ENCODE data around the gene MMP20.

MMP20 gene

DNA sequence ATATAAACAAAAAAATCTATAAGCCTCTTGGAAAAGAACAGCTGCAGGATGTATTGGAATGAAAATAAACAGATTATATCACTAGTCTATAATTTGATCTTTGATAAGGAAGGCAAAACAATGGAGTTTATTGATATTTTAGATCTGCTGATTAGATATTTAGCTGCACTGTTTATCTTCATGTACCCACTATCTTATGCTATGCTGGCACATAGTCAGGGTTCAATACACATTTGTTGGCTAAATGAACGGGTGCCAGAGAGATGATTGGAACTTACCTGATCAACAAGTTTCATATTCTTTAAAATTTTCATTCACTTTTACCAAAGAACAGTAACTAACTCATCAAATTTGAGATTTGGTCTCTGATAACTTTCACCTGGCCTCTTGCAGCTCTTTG, 26.9 kb downstream of the MMP20 start:
- peaks cover 0 to 1% of the 10 kb centered on the region in 2 donors for H3K4me1 ChIP-seq (ENCODE audit: control insufficient read depth in 2 of 2, insufficient read depth in 1 of 2, low read depth in 1 of 2, low read length in 2 of 2)
- H3K27ac ChIP-seq (replicated peaks; ENCODE audit: low read length) = no peak overlapping the region
- no peak overlapping the region for H4K8ac ChIP-seq (ENCODE audit: low read depth, low read length)
- H3K18ac ChIP-seq (ENCODE audit: low read length) = no peak overlapping the region
- no peak for DNase-seq (ENCODE audit: low spot score)
- H2BK12ac ChIP-seq (ENCODE audit: low read length) = no peak overlapping the region
- H3K79me1 ChIP-seq (ENCODE audit: low read depth, low read length) = no peaks in the 10 kb centered on the region
- H2AFZ ChIP-seq (ENCODE audit: low read length) = no peak overlapping the region
- no peak overlapping the region for H3K23ac ChIP-seq (ENCODE audit: low read depth, low read length, poor library complexity)
- no peaks in the 10 kb centered on the region for H3K27me3 ChIP-seq (ENCODE audit: control insufficient read depth in 3 of 3, insufficient read depth in 3 of 3, low read depth in 1 of 3, low read length in 3 of 3)
- no peak overlapping the region for H3K14ac ChIP-seq (ENCODE audit: low read length)
- H3K9ac ChIP-seq (ENCODE audit: low read depth, low read length, poor library complexity) = no peak overlapping the region
- no peak overlapping the region for H3K4me2 ChIP-seq (ENCODE audit: insufficient read depth, low read length, poor library complexity, severe bottlenecking)
- no peak overlapping the region for H3K4ac ChIP-seq (ENCODE audit: low read length)
- no peaks in the 10 kb centered on the region for H3K9me3 ChIP-seq (replicated peaks in 1 of 2; ENCODE audit: control insufficient read depth in 2 of 2, insufficient read depth in 1 of 2, low read depth in 1 of 2, low read length in 2 of 2)
- no peak overlapping the region for H2BK15ac ChIP-seq (ENCODE audit: low read length)
- H3K36me3 ChIP-seq (replicated peaks in 1 of 2; ENCODE audit: control insufficient read depth in 2 of 2, insufficient read depth in 2 of 2, low read length in 2 of 2) = no peaks in the 10 kb centered on the region
- H2BK5ac ChIP-seq (ENCODE audit: low read length) = no peak overlapping the region
- WGBS, 2 donors (ENCODE audit: extremely low coverage in 2 of 2, insufficient read length in 2 of 2, insufficient replicate concordance in 1 of 2) = no CpG with 5 or more reads among the region's 1 CpG
- no peak overlapping the region for H2AK5ac ChIP-seq (ENCODE audit: low read depth, low read length)
- H2BK120ac ChIP-seq (ENCODE audit: low read depth, low read length) = no peak overlapping the region
- no peak overlapping the region for H3K4me3 ChIP-seq (ENCODE audit: low read length in 2 of 2)
- no peak overlapping the region for H4K91ac ChIP-seq (ENCODE audit: low read depth, low read length, poor library complexity)

GRCh38 chr11:102596578-102596977, 28.6 kb downstream of the MMP20 start:
- Histone ChIP-seq H3K9ac (ENCODE audit: low read depth, low read length, poor library complexity) (no peak overlapping the region), H3K27ac (replicated peaks; ENCODE audit: low read length) (no peak overlapping the region), H2AFZ (ENCODE audit: low read length) (no peak overlapping the region), H3K27me3 (ENCODE audit: control insufficient read depth in 3 of 3, insufficient read depth in 3 of 3, low read depth in 1 of 3, low read length in 3 of 3) (no peaks in the 10 kb centered on the region), H3K18ac (ENCODE audit: low read length) (no peak overlapping the region), H3K4me1 (ENCODE audit: control insufficient read depth in 2 of 2, insufficient read depth in 1 of 2, low read depth in 1 of 2, low read length in 2 of 2) (no peaks in the 10 kb centered on the region), H3K79me1 (ENCODE audit: low read depth, low read length) (no peaks in the 10 kb centered on the region), H3K36me3 (replicated peaks in 1 of 2; ENCODE audit: control insufficient read depth in 2 of 2, insufficient read depth in 2 of 2, low read length in 2 of 2) (no peaks in the 10 kb centered on the region), H2BK15ac (ENCODE audit: low read length) (no peak overlapping the region), H3K9me3 (replicated peaks in 1 of 2; ENCODE audit: control insufficient read depth in 2 of 2, insufficient read depth in 1 of 2, low read depth in 1 of 2, low read length in 2 of 2) (no peaks in the 10 kb centered on the region), H4K8ac (ENCODE audit: low read depth, low read length) (no peak overlapping the region), H2BK120ac (ENCODE audit: low read depth, low read length) (no peak overlapping the region), H2AK5ac (ENCODE audit: low read depth, low read length) (no peak overlapping the region), H3K4me3 (ENCODE audit: low read length in 2 of 2) (no peak overlapping the region), H3K14ac (ENCODE audit: low read length) (no peak overlapping the region), H4K91ac (ENCODE audit: low read depth, low read length, poor library complexity) (no peak overlapping the region), H3K23ac (ENCODE audit: low read depth, low read length, poor library complexity) (no peak overlapping the region), H2BK12ac (ENCODE audit: low read length) (no peak overlapping the region), H3K4ac (ENCODE audit: low read length) (no peak overlapping the region), H3K4me2 (ENCODE audit: insufficient read depth, low read length, poor library complexity, severe bottlenecking) (no peak overlapping the region), H2BK5ac (ENCODE audit: low read length) (no peak overlapping the region)
- DNase-seq (ENCODE audit: low spot score) = no peak
- no CpG with 5 or more reads among the region's 6 CpGs for WGBS, 2 donors (ENCODE audit: extremely low coverage in 2 of 2, insufficient read length in 2 of 2, insufficient replicate concordance in 1 of 2)

- Histone ChIP-seq H3K27ac (replicated peaks; ENCODE audit: low read length) (no peak overlapping the region), H3K79me1 (ENCODE audit: low read depth, low read length) (no peaks in the 10 kb centered on the region), H2AFZ (ENCODE audit: low read length) (no peak overlapping the region), H3K4me3 (ENCODE audit: low read length in 2 of 2) (no peak overlapping the region), H4K91ac (ENCODE audit: low read depth, low read length, poor library complexity) (no peak overlapping the region), H3K23ac (ENCODE audit: low read depth, low read length, poor library complexity) (no peak overlapping the region), H2BK120ac (ENCODE audit: low read depth, low read length) (no peak overlapping the region), H2BK12ac (ENCODE audit: low read length) (no peak overlapping the region), H4K8ac (ENCODE audit: low read depth, low read length) (no peak overlapping the region), H2BK15ac (ENCODE audit: low read length) (no peak overlapping the region), H3K9me3 (replicated peaks in 1 of 2; ENCODE audit: control insufficient read depth in 2 of 2, insufficient read depth in 1 of 2, low read depth in 1 of 2, low read length in 2 of 2) (no peaks in the 10 kb centered on the region), H3K9ac (ENCODE audit: low read depth, low read length, poor library complexity) (no peak overlapping the region), H3K4ac (ENCODE audit: low read length) (no peak overlapping the region), H3K4me1 (ENCODE audit: control insufficient read depth in 2 of 2, insufficient read depth in 1 of 2, low read depth in 1 of 2, low read length in 2 of 2) (no peaks in the 10 kb centered on the region), H2AK5ac (ENCODE audit: low read depth, low read length) (no peak overlapping the region), H2BK5ac (ENCODE audit: low read length) (no peak overlapping the region), H3K27me3 (ENCODE audit: control insufficient read depth in 3 of 3, insufficient read depth in 3 of 3, low read depth in 1 of 3, low read length in 3 of 3) (no peaks in the 10 kb centered on the region), H3K14ac (ENCODE audit: low read length) (no peak overlapping the region), H3K18ac (ENCODE audit: low read length) (no peak overlapping the region), H3K4me2 (ENCODE audit: insufficient read depth, low read length, poor library complexity, severe bottlenecking) (no peak overlapping the region), H3K36me3 (replicated peaks in 1 of 2; ENCODE audit: control insufficient read depth in 2 of 2, insufficient read depth in 2 of 2, low read length in 2 of 2) (no peaks in the 10 kb centered on the region)
- no peak for DNase-seq (ENCODE audit: low spot score)
- WGBS, 2 donors (ENCODE audit: extremely low coverage in 2 of 2, insufficient read length in 2 of 2, insufficient replicate concordance in 1 of 2) = no CpG with 5 or more reads among the region's 11 CpGs
These were observed 32.2 kb downstream of the MMP20 start for GRCh38 chr11:102592634-102593581.

- DNase-seq (ENCODE audit: low spot score) = no peak
- no peak overlapping the region for H4K91ac ChIP-seq (ENCODE audit: low read depth, low read length, poor library complexity)
- H3K9ac ChIP-seq (ENCODE audit: low read depth, low read length, poor library complexity) = no peak overlapping the region
- no peaks in the 10 kb centered on the region for H3K4me1 ChIP-seq (ENCODE audit: control insufficient read depth in 2 of 2, insufficient read depth in 1 of 2, low read depth in 1 of 2, low read length in 2 of 2)
- H3K18ac ChIP-seq (ENCODE audit: low read length) = no peak overlapping the region
- no peak overlapping the region for H3K14ac ChIP-seq (ENCODE audit: low read length)
- H2BK5ac ChIP-seq (ENCODE audit: low read length) = no peak overlapping the region
- no CpG with 5 or more reads among the region's 1 CpG for WGBS, 2 donors (ENCODE audit: extremely low coverage in 2 of 2, insufficient read length in 2 of 2, insufficient replicate concordance in 1 of 2)
- H3K36me3 ChIP-seq (replicated peaks in 1 of 2; ENCODE audit: control insufficient read depth in 2 of 2, insufficient read depth in 2 of 2, low read length in 2 of 2) = no peaks in the 10 kb centered on the region
- no peaks in the 10 kb centered on the region for H3K79me1 ChIP-seq (ENCODE audit: low read depth, low read length)
- no peak overlapping the region for H3K27ac ChIP-seq (replicated peaks; ENCODE audit: low read length)
- no peaks in the 10 kb centered on the region for H3K27me3 ChIP-seq (ENCODE audit: control insufficient read depth in 3 of 3, insufficient read depth in 3 of 3, low read depth in 1 of 3, low read length in 3 of 3)
- H2BK120ac ChIP-seq (ENCODE audit: low read depth, low read length) = no peak overlapping the region
- H2BK12ac ChIP-seq (ENCODE audit: low read length) = no peak overlapping the region
- H3K4ac ChIP-seq (ENCODE audit: low read length) = no peak overlapping the region
- H3K4me2 ChIP-seq (ENCODE audit: insufficient read depth, low read length, poor library complexity, severe bottlenecking) = no peak overlapping the region
- no peak overlapping the region for H2BK15ac ChIP-seq (ENCODE audit: low read length)
- no peak overlapping the region for H3K23ac ChIP-seq (ENCODE audit: low read depth, low read length, poor library complexity)
- H4K8ac ChIP-seq (ENCODE audit: low read depth, low read length) = no peak overlapping the region
- no peaks in the 10 kb centered on the region for H3K9me3 ChIP-seq (replicated peaks in 1 of 2; ENCODE audit: control insufficient read depth in 2 of 2, insufficient read depth in 1 of 2, low read depth in 1 of 2, low read length in 2 of 2)
- H2AFZ ChIP-seq (ENCODE audit: low read length) = no peak overlapping the region
- no peak overlapping the region for H3K4me3 ChIP-seq (ENCODE audit: low read length in 2 of 2)
- H2AK5ac ChIP-seq (ENCODE audit: low read depth, low read length) = no peak overlapping the region
These were observed 33.0 kb downstream of the MMP20 start for GRCh38 chr11:102592131-102592530.
